Breast epithelium (tissue), 4 donors: ENCODE data around the gene TNKS1BP1. TPM values are rescaled to one million over a fixed set of nuclear protein-coding genes. Genes with fewer than 3 reads are reported as not detected.
A peak's percentile ranks its signal among the peaks of the same experiment; 100 is the strongest.
"Not testable (repeated sequence)": the region's sequence is repeated elsewhere in the genome, so short reads cannot be mapped to it uniquely, and the experiment has no call there.

Experiments used
- DNase-seq, 2 donors: peaks; one replicate each; pipeline ENCODE4 v3.0.0-alpha.2; 2019; ENCODE audit warnings: low spot score in 2 of 2
- H3K27ac ChIP-seq, 2 donors: fragments of 200-600 bp; sonication (generic) in 1 of 2; one replicate each; pipeline ENCODE4 v1.5.1; 2016 to 2019; ENCODE audit warnings: mild to moderate bottlenecking in 1 of 2
- H3K27me3 ChIP-seq, 2 donors: fragments of 200-600 bp; sonication (generic) in 1 of 2; one replicate each; pipeline versions ENCODE4 v1.5.1 to v1.6.0; 2017 to 2019; ENCODE audit warnings: control low read depth in 1 of 2, mild to moderate bottlenecking in 1 of 2
- H3K36me3 ChIP-seq: fragments of 200-600 bp; one replicate; pipeline ENCODE4 v1.5.1; 2019
- H3K4me1 ChIP-seq, 2 donors: fragments of 200-600 bp; sonication (generic); one replicate each; pipeline ENCODE4 v1.5.1; 2016 to 2019; ENCODE audit warnings: control low read depth in 1 of 2
- H3K4me3 ChIP-seq, 3 donors: fragments of 200-600 bp; sonication (generic); 1 replicate in 2 of 3; 2 replicates in 1 of 3; pipeline ENCODE4 v1.5.1; 2016 to 2019; ENCODE audit warnings: mild to moderate bottlenecking in 3 of 3, moderate library complexity in 2 of 3
- H3K9me3 ChIP-seq, 2 donors: fragments of 200-600 bp; sonication (generic) in 1 of 2; one replicate each; pipeline ENCODE4 v1.5.1; 2016 to 2019; ENCODE audit warnings: control low read depth in 1 of 2
- POLR2A ChIP-seq: fragments of 450-650 bp; IDR thresholded peaks from one replicate; pipeline ENCODE4 v1.6.1; 2016; ENCODE audit warnings: antibody characterized with exemption, mild to moderate bottlenecking, moderate library complexity
- POLR2AphosphoS5 ChIP-seq, 3 donors: sonication (generic); formaldehyde crosslinking; IDR thresholded peaks; one replicate each; pipeline ENCODE4 v1.6.1; 2017; ENCODE audit warnings: antibody characterized with exemption in 3 of 3
- intact Hi-C: fragments of 100-400 bp; cut with DNase I; formaldehyde crosslinking; loops from one replicate; pipeline ENCODE4 v1.15.1; 2023; ENCODE audit warnings: low total_unique reads
- total RNA-seq, 3 donors: library from RNA; depleted of rRNA; stranded (reverse); fragments of >200 nt; gene quantifications; one replicate each; pipeline ENCODE4 v1.1.0, GENCODE V29; 2016
- TF ChIP-seq, protein P1 (sequence below), 3 donors: fragments of 450-650 bp; IDR thresholded peaks; one replicate each; pipeline ENCODE4 v1.5.1; 2016 to 2017; ENCODE audit warnings: antibody characterized with exemption in 3 of 3, mild to moderate bottlenecking in 3 of 3, moderate library complexity in 3 of 3

The TNKS1BP1 gene
- total RNA-seq, 3 donors from 2014 or later, result 79.3 to 111 (median 82.7) TPM

DNA sequence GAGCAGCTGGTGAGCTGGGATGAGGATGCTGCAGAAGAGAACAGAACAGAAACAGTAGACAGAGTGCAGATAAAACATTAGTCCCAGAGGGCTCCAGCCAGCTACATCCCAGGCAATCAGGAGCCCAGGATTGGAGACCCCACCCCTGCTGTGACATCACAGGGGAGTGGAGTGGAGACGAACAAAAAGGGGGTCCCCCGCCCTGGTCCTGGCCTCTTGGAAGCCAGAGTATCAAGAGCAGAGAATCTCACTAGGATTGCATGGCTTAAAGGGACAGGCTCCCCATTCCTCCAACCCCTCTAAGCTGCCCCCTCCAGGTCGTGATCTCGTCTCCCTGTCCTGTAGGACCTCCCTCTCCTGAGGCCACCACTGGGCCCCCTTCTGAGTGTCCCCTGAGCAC, 13.4 kb upstream of the TNKS1BP1 start, which contains the start of gene P2RX3:
P2RX3 (plus strand) TSS at position 211 of the 400 bp plus-strand sequence. CDS start 199 bp downstream, outside the sequence.
- H3K27me3 ChIP-seq, result no peaks in the 10 kb centered on the region
- TF ChIP-seq POLR2AphosphoS5 (IDR thresholded peaks at IDR 0.05) (no peak), POLR2A (no peak)
- TF ChIP-seq, protein P1, sequence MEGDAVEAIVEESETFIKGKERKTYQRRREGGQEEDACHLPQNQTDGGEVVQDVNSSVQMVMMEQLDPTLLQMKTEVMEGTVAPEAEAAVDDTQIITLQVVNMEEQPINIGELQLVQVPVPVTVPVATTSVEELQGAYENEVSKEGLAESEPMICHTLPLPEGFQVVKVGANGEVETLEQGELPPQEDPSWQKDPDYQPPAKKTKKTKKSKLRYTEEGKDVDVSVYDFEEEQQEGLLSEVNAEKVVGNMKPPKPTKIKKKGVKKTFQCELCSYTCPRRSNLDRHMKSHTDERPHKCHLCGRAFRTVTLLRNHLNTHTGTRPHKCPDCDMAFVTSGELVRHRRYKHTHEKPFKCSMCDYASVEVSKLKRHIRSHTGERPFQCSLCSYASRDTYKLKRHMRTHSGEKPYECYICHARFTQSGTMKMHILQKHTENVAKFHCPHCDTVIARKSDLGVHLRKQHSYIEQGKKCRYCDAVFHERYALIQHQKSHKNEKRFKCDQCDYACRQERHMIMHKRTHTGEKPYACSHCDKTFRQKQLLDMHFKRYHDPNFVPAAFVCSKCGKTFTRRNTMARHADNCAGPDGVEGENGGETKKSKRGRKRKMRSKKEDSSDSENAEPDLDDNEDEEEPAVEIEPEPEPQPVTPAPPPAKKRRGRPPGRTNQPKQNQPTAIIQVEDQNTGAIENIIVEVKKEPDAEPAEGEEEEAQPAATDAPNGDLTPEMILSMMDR (IDR thresholded peaks at IDR 0.05), result no peak
- DNase-seq, result no peak
- no peaks in the 10 kb centered on the region for H3K9me3 ChIP-seq
- H3K36me3 ChIP-seq, result no peaks in the 10 kb centered on the region
- intact Hi-C loops, result no loop called here
- H3K4me3 ChIP-seq, result no peak within 1 kb of the TSS
- H3K4me1 ChIP-seq, result peaks cover 0 to 4% of the 10 kb centered on the region in 2 donors
- no peak within 1 kb of the TSS for H3K27ac ChIP-seq

DNA sequence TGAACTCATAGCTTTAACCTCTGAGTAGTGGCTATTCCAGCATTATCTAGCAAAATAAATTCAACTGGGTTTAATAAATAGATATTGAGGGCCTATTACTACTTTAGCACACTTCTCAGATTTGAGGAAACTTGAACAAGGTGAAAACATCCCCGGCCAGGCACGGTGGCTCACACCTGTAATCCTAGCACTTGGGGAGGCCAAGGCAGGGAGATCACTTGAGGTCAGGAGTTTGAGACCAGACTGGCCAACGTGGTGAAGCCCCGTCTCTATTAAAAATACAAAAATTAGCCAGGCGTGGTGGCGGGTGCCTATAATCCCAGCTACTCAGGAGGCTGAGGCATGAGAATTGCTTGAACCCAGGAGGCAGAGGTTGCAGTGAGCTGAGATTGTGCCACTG, 12.1 kb upstream of the TNKS1BP1 start:
- H3K36me3 ChIP-seq, H3K9me3 ChIP-seq, H3K4me1 ChIP-seq, H3K4me3 ChIP-seq, intact Hi-C loops, H3K27me3 ChIP-seq, DNase-seq: not testable (repeated sequence)
- H3K27ac ChIP-seq, result peak overlapping the region in 1 of 2 donors; percentile 96

DNA sequence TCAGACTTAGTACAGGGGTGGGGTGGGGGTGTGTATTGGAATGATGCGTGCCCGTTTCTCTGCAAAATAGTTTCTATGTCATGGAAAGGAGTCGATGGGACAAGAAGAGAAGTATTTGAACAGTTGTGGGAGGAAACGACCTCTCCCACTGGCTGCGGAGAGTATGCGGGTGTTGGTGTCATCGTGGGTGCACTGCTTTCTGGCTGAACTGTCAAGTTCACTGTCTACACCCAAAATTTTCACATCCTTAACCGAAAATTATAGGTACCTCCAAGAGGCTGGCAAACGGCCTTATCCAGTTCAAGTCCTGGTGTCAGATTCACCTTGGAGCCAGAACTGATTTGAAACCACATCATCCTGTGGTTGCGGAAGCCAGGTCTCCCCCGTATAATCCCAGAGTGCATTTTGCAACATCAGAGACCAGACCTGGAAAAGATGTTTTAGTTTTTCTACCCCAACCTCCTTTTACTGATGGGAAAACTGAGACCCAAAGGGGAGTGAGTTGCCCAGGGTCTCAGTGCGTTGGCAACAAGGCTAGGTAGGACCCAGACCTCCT, 11.4 kb upstream of the TNKS1BP1 start:
- DNase-seq, result no peak
- intact Hi-C loops, result no loop called here
- Histone ChIP-seq H3K4me1 (peaks cover 0 to 4% of the 10 kb centered on the region in 2 donors), H3K27me3 (no peaks in the 10 kb centered on the region), H3K36me3 (peaks cover 4% of the 10 kb centered on the region), H3K9me3 (no peaks in the 10 kb centered on the region), H3K27ac (peak overlapping the region; percentile 94 to 96), H3K4me3 (peak overlapping the region; percentile 88 to 93 (median 91))
- no peak for TF ChIP-seq POLR2AphosphoS5 (IDR thresholded peaks at IDR 0.05)
- TF ChIP-seq, protein P1 (IDR thresholded peaks at IDR 0.05), result no peak
- TF ChIP-seq POLR2A, result no peak

DNA sequence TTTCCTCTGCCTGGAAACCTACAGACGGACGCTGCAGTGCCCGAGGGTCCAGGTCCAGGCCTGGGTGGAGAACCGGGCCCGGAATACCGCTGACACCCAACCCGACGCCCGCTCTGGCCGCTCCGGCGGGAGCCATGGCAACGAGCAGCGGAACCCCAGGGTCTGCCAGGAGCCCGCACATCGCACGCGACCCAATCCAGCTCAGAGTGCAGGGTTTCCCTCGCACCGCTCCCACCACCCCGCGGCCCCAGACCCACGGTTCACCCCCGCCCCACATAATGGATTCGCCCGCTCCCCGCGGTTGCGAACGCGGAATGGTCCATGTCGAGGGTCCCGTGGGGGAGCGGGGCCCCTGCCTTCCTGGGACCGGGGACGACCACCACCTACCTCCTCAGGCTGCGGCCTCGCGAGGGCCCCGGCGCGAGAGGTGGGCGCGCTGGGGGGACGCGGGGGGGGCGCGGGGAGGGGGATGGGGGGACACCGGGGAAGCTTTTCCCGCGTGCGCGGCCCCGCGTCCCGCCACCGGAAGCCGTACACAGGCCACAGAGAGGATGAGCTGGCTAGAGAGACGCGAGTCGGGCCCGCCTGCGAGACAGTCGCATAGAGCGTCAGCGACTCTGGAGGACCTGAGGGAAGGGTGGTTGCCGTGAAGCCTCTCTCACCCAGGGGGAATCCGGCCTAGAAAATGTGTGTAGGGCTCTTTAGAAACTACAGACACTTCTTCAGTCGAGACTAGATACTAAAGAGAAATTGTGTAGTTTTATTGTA, 10.8 kb upstream of the TNKS1BP1 start, which contains the start of gene SSRP1:
SSRP1 (minus strand) TSS at position 550 of the 768 bp plus-strand sequence. CDS start 771 bp downstream, outside the sequence.
- DNase-seq, result peak; percentile 80 to 83
- no peaks in the 10 kb centered on the region for H3K27me3 ChIP-seq
- H3K4me3 ChIP-seq, result peak within 1 kb of the TSS; percentile 88 to 93 (median 91)
- TF ChIP-seq, protein P1 (IDR thresholded peaks at IDR 0.05), result no peak
- TF ChIP-seq POLR2AphosphoS5 (IDR thresholded peaks at IDR 0.05), result peak in 2 of 3 donors; percentile 22 to 62
- peaks cover 0 to 4% of the 10 kb centered on the region in 2 donors for H3K4me1 ChIP-seq
- H3K9me3 ChIP-seq, result no peaks in the 10 kb centered on the region
- H3K36me3 ChIP-seq, result peaks cover 11% of the 10 kb centered on the region
- intact Hi-C loops, result no loop called here
- H3K27ac ChIP-seq, result peak within 1 kb of the TSS; percentile 94 to 96

DNA sequence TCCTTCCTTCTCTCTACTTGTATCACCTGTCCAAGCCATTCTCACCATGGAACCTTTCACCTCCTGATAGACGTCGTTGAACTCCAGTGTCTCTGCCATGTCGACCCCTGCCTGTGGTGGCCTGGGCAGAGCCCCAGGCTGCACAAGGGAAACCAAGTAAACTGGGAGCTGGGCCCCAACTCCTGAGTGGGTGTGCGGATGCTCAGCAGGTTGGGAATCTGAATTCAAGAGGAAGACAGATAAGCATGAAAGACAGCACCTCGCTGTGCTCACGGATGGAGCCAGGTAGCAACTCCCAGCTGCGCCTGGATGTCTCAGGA, 10.2 kb upstream of the TNKS1BP1 start:
- Histone ChIP-seq H3K9me3 (no peaks in the 10 kb centered on the region), H3K27ac (peak overlapping the region; percentile 94 to 96), H3K36me3 (peaks cover 15% of the 10 kb centered on the region), H3K27me3 (no peaks in the 10 kb centered on the region), H3K4me3 (peak overlapping the region; percentile 88 to 93 (median 91)), H3K4me1 (peaks cover 0 to 4% of the 10 kb centered on the region in 2 donors)
- intact Hi-C loops, result no loop called here
- TF ChIP-seq, protein P1 (IDR thresholded peaks at IDR 0.05), result no peak
- TF ChIP-seq POLR2A, result no peak
- TF ChIP-seq POLR2AphosphoS5 (IDR thresholded peaks at IDR 0.05), result no peak
- no peak for DNase-seq
